ENCODE results near the gene ATP6V1G2. TPM values are rescaled to one million over a fixed set of nuclear protein-coding genes. Genes with fewer than 3 reads are reported as not detected.

Gene ATP6V1G2
- total and polyA plus RNA-seq, 2 of the 8 experiments (the other 6 are each of a cell fraction or from before 2014, with no cell fraction given): 3.0 to 5.7 TPM

DNA sequence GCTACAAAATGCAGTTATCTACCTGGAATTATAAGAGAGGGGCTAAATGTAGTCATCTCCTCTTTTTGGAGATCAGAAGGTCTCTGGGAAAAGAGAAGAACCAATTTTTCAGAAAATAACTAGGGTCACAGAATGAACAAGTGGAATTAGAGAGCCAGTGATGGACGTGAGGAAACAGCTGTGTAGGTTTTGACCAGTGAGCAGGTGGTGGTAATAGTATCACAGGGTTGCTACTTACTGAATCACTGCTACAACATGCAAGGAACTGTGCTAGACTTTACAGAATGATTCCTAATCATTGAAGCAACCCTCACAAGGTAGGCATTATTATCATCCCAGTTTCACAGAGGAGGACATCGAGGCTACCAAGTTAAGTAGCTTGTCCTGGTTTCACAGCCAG lies 1.7 kb downstream of the ATP6V1G2 start:
- H3K23ac ChIP-seq (ENCODE audit: insufficient read length): no peak overlapping the region
- ChIA-PET POLR2A (ENCODE audit: partially characterized antibody) (interaction anchor here (4.8 to 18.4 kb wide), 5 partner anchors 14 to 108 kb away, joined by 37 to 428 read pairs (median 99); partner anchors contain the start of genes BAG6, MCCD1, MICB and NCR3), CTCF (ENCODE audit: partially characterized antibody) (interaction anchor here (10.6 to 24.7 kb wide), 2 partner anchors 39 to 57 kb away, joined by 254 to 613 read pairs; partner anchors contain the start of genes LST1, LTB and NCR3)
- H2BK120ac ChIP-seq (replicated peaks; ENCODE audit: low read depth, low read length): no peak overlapping the region
- H4K5ac ChIP-seq (ENCODE audit: insufficient read length, low read depth, low read length): no peak overlapping the region
- peaks cover 4 to 14% (median 9%) of the 10 kb centered on the region in 4 experiments; a peak in 6 of 7 replicates for H3K4me1 ChIP-seq (replicated peaks in 1 of 4; ENCODE audit: control insufficient read depth in 3 of 4, insufficient read depth in 4 of 4, low read length in 3 of 4)
- H3K56ac ChIP-seq (replicated peaks; ENCODE audit: insufficient read length, low read depth, low read length): no peak overlapping the region
- DNase-seq (ENCODE audit: low read depth in 1 of 2, low spot score in 2 of 2) (no peak), FAIRE-seq (no peak)
- H3K14ac ChIP-seq (ENCODE audit: insufficient read length): no peak overlapping the region
- TF ChIP-seq E2F6 (IDR thresholded peaks at IDR 0.05) (no peak), KDM5A (IDR thresholded peaks at IDR 0.05; ENCODE audit: low read length) (no peak), SAP30 (IDR thresholded peaks at IDR 0.05; ENCODE audit: insufficient read depth, insufficient replicate concordance, low read length) (no peak), ASH2L (IDR thresholded peaks at IDR 0.05; ENCODE audit: low read length) (no peak)
- H2AFZ ChIP-seq (ENCODE audit: low read length): no peak overlapping the region
- no peak overlapping the region for H3K18ac ChIP-seq (ENCODE audit: extremely low read depth, low read length)
- H2AK5ac ChIP-seq (ENCODE audit: low read depth, low read length): no peak overlapping the region
- no peaks in the 10 kb centered on the region for H3K9me3 ChIP-seq (ENCODE audit: insufficient read depth in 2 of 2, low read depth in 1 of 2, low read length in 1 of 2)
- H3K4me2 ChIP-seq (ENCODE audit: insufficient read depth in 1 of 2, low read depth in 2 of 2, low read length in 2 of 2): no peak overlapping the region
- H3K4ac ChIP-seq (replicated peaks; ENCODE audit: insufficient read length, low read depth, low read length): no peak overlapping the region
- H3K27me3 ChIP-seq (replicated peaks in 1 of 4; ENCODE audit: control insufficient read depth in 3 of 4, extremely low read depth in 1 of 4, insufficient read depth in 3 of 4, low read length in 3 of 4): no peaks in the 10 kb centered on the region
- H3K27ac ChIP-seq (ENCODE audit: low read depth, low read length): no peak overlapping the region
- no peak overlapping the region for H3K9ac ChIP-seq (replicated peaks in 1 of 4; ENCODE audit: extremely low read depth in 1 of 4, low read depth in 3 of 4, low read length in 3 of 4)
- no peak overlapping the region for H4K91ac ChIP-seq (replicated peaks; ENCODE audit: insufficient read length, low read length)
- H2BK5ac ChIP-seq (ENCODE audit: low read depth, low read length): no peak overlapping the region
- WGBS, 2 experiments (ENCODE audit: extremely low coverage in 1 of 2, insufficient coverage in 1 of 2, insufficient read length in 1 of 2, insufficient replicate concordance in 2 of 2, low coverage in 1 of 2, low lambda C conversion rate in 2 of 2, missing lambda C conversion rate in 1 of 2): 73% methylated on average over 2 of the region's 2 CpGs; no CpG with 5 or more reads in 1 of the 2 experiments
- H3K36me3 ChIP-seq (ENCODE audit: control insufficient read depth in 2 of 4, insufficient read depth in 4 of 4, low read length in 3 of 4): peaks cover 5 to 13% (median 7%) of the 10 kb centered on the region in 4 experiments; a peak in 7 of 8 replicates
- H3K4me3 ChIP-seq (ENCODE audit: extremely low read depth in 1 of 4, insufficient read depth in 2 of 4, low read depth in 3 of 4, low read length in 4 of 4): no peak overlapping the region
- no peak overlapping the region for H2BK12ac ChIP-seq (ENCODE audit: low read depth, low read length)
- H3K79me1 ChIP-seq (ENCODE audit: low read depth, low read length): no peaks in the 10 kb centered on the region; the same call in 1 of the 2 replicates
- no peak overlapping the region for H2BK15ac ChIP-seq (ENCODE audit: low read length)
- H4K20me1 ChIP-seq (replicated peaks in 1 of 2; ENCODE audit: control insufficient read depth in 1 of 2, insufficient read depth in 2 of 2, low read length in 2 of 2): peaks cover 7 to 10% of the 10 kb centered on the region in 2 experiments
- H2BK20ac ChIP-seq (ENCODE audit: low read length): no peak overlapping the region
- H4K8ac ChIP-seq (ENCODE audit: extremely low read depth, insufficient read depth, low read length): no peak overlapping the region
- H3K79me2 ChIP-seq (ENCODE audit: control insufficient read depth in 1 of 2, insufficient read depth in 2 of 2, low read length in 2 of 2): peaks cover 18 to 36% of the 10 kb centered on the region in 2 experiments
- H3K23me2 ChIP-seq (ENCODE audit: low read depth, low read length): peaks cover 7% of the 10 kb centered on the region

Data from H1 (cell line).